GM19372 (cell line): ENCODE measurements around the gene UBAP1L.

ENCODE experiments used
- ATAC-seq: cut with Tn5 transposase; IDR thresholded peaks from one replicate; pipeline ENCODE4 v1.9.1; 2021; ENCODE audit warnings: mild to moderate bottlenecking, low read depth, moderate library complexity; ENCODE audit not compliant: unreplicated experiment

UBAP1L gene

DNA sequence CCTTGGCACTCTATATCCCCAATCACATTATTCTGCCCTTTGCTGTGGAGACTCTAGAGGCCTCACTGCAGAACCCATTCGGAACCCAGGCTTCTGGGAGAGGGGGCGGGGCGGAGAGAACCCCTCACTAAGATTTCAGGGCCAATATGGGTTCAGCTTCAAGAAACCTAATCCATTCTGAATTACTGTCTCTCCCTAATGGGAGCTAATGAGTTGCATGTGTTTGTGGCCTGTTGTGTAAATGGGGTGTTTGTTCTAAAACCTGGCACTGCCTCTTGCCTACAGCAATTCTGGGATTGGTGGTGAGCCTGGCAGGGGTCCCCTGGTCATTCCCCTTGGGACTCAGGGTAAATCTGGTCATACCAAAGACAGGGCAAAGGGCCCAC is 46.6 kb downstream of the UBAP1L start:
- no peak for ATAC-seq

GRCh38 chr15:65067645-65068402 is 47.2 kb downstream of the UBAP1L start, which contains the start of gene RASL12:
Gene RASL12 (minus strand): TSS chr15:65067991. CDS start chr15:65067835, 156 bp downstream.
- no peak for ATAC-seq

- ATAC-seq, result no peak
Measured at GRCh38 chr15:65067317-65067644, 47.7 kb downstream of the UBAP1L start.

GRCh38 chr15:65066635-65067316 is 48.2 kb downstream of the UBAP1L start:
- ATAC-seq, result no peak

DNA sequence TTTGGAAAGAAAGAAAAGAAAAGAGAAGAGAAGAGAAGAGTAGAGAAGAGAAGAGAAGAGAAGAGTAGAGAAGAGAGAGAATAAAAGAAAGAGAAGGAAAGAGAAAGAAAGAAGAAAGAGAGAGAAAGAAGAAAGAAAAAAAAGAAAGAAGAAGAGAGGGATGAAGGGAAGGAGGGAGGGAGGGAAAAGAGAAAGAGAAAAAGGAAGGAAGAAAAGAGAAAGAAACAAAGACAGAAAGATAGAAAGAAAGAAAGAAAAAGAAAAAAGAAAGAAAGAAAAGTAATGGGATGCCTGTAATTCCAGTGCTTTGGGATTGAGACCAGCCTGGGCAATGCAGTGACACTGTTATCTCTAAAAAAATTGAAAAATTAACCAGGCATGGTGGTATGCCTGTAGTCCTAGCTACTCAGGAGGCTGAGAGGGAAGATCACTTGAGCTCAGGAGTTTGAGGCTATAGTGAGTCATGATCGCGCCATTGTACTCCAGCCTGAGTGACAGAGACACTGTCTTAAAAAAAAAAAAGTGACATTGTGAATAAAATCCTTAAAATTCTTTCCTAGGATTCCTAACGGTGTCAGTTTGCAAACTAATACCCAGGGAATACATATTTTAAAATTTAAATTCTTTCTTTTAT is 48.9 kb downstream of the UBAP1L start:
- no peak for ATAC-seq

GRCh38 chr15:65062726-65063125 is 52.3 kb downstream of the UBAP1L start:
- ATAC-seq, result no peak

DNA sequence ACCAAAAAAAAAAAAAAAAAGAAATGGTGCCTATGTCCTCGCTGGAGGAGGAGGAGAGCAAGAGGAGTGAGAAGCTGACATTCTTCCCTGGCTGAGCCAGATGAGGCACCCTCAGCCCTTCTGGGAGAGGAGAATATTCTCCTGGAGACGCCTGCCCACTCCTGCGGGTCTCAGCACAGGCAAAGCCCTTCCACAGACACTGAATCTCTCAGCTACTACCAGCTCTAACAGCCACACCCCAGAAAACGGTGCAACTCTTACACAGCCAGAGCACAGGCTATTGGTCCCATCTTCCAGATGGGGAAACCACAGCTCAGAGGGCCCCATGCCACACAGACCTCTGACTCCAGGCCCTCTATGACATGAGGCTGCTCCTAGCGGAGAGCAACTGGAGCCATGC is 52.9 kb downstream of the UBAP1L start:
- ATAC-seq, result no peak

GRCh38 chr15:65060641-65061397 is 54.2 kb downstream of the UBAP1L start:
- ATAC-seq, result no peak

- ATAC-seq, result no peak
Measured at GRCh38 chr15:65059931-65060596, 54.9 kb downstream of the UBAP1L start.

GRCh38 chr15:65059369-65059750 is 55.6 kb downstream of the UBAP1L start:
- no peak for ATAC-seq

DNA sequence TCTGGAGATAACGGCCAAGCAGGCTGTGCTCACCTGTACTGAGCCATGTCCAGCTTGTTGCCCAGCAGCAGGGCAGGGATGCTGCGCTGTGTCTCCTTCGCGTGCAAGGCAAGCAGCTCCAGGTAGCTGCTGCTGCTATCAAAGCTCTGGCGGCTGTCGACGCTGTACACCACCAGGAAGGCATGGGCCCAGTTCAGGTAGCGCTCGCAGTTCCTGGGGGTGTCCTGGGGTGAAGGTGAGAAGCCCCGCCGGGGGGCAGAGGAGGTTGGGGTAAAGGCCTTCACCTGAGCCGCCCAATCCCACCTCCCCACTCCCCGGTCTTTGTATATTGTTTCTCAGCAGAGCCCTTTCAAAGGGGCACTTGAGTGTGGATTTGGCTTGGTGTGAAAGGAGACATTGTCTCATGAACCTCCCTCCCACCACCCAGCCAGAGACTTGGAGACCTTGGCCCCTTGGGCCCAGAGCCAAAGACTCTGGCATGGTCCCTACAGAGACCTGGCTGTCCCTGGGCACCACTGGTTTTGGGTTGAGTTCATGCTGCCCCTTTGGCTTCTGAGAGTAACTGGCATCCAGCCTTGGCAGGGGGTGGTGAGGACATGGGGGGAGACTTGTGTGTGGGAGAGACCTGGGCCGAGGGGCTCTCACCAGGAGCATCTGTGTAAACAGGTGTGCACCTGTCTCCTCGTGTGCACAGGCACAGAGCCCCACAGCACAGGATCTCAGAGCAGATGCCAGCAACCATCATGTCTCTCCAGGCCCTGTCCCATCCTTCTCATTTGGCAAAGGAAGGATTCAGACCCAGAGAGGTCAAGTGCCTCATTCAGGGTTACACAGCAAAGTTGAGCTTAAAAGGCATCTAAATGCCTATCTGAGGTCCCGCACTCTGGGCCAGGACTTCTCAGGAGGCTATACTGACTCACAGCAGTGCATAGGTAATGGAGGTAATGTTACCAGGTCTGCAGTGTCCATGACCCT is 56.3 kb downstream of the UBAP1L start:
- no peak for ATAC-seq

DNA sequence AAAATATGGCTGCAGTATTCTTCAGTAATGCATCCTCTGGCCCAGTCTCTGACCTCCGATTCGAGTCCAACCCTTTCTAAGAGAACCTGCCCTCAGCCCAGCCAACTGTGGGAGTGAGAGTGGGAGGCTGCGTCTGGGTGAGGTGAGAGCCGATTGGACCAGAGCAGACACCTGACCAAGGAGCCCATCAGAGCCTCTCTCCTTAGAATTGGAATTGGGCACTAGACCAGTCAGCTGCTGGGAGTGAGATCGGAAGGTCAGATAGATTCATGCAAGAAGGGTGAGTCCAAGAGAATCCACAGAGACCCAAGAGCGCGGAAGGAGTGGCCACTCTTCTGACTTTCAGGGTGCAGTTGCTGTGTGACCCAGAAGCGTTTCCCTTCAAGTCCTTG is 57.5 kb downstream of the UBAP1L start:
- ATAC-seq, result no peak

DNA sequence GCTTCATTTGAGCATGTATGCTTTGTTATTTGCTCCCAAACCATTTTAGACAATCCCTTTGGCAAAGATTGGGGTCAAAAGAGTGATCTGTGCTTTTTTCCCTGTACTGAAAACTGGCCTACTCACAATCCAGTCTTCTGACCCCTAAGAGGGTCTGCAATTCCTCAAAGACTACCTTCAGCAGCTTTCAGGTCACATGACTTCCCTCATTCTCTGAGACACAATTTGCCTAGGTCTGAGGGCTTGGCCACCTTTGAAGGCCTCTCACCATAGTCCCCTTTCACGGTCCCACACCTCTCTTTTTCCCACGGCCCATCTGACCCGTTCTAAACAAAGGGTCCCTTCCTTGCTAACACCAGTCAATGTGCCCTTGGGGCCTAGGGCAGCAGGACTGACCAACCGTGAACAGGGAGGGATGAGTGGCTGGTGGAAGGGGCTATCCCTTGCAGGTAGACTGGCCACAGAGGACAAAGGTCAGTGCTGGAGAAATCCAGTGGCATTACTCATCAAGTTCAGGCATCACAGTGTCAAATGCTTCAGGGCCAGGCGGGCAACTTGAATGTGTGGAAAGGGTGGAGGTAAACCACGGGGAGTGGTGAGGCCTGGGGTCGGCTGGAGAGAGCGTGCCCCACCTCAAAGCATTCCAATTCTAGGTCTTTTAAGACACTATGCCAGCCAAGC is 58.0 kb downstream of the UBAP1L start:
- ATAC-seq, result no peak

DNA sequence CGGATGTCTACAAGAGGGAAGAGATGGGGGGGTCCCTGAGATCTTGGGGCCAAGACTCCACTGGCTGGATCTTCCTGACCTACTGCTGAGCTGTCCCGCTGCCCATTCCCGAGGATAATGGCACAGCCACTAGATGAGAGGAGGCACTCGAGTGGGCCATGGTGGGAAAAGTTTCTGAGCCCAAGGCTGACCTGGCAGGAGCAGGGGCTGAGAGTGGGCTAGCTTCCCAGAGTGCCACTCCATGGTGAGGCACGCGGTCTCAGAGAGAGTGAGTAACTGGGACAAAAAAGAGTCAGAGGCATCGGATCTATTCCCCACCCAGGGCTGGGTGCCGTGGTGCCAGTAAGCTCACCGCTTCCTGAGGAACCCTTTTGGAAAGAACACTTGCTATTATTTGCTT is 58.9 kb downstream of the UBAP1L start:
- no peak for ATAC-seq

DNA sequence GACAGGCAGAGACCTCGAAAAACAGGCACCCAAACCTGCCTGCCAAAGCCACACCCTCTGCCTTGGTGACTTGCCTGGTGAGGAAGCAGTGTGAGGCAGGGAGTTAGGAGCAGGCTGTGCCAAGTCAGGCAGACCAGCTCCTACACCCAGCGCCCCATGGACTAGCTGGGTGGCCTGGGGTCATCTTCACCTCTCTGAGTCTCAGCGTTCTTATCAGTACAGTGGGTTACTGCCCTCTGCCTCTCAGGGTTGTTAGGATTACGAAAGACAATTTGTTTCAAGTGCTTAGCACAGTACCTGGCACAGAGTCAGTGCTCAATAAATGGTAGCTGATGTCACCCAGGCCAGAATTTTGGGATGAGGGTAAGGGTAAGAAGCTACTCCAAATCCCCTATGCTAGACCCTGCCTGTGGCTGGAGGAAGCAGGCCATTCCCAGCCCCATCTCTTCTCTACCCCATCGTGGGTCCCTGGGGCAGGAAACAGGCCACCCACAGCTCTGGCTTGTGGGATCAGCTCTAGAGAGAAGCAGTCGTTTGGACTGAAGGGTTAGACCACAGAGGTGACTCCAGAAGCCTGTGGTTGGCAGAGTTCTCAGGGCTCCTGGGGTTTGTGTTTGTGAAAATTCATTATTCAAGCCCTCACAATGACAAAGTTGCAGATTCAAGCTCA is 59.7 kb downstream of the UBAP1L start:
- ATAC-seq, result no peak

DNA sequence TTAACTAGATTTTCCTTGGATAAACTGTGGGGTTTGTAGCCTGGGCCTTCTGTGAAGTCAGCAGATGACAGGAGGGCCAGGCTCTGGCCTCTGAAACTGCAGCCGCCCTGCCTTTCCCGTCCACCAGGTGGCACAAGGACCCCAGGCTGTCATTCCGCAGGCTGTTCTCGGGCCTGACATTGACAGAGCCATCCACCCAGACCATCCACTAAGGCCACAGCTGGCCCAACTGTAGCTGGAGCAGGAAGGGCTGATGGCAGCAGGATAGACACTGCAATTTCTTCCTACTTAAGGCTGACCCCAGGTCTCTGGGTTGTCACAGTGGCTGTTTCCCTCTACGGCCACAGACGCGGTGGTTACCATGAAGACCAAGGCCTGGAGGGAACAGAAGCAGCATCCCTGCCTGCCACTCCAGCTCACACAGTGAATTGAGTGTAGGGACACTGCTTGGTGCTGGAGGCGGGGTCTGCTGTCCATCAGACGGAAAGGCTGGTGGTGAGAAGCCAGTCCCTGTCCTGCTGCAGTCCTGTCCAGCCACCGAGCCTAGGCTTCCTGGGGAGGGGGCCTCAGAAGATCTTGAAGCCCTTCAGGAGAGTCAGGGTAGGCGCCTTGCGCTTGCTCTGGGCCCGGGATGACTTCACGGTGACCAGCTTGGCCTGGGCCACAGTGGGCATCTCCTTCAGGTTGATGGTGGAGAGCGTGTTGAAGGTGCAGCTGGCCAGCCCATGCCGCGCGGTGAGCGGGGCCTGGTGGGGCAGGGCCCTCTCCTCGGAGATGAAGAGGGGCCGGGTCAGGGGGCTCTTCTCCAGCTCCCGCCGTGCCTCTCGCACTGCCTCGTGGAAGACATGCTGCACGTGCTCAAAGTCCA is 60.4 kb downstream of the UBAP1L start:
- ATAC-seq, result no peak

GRCh38 chr15:65052956-65053355 is 62.0 kb downstream of the UBAP1L start:
- ATAC-seq, result no peak
